ENCODE measurements around the gene RAPGEF4.

The RAPGEF4 gene

DNA sequence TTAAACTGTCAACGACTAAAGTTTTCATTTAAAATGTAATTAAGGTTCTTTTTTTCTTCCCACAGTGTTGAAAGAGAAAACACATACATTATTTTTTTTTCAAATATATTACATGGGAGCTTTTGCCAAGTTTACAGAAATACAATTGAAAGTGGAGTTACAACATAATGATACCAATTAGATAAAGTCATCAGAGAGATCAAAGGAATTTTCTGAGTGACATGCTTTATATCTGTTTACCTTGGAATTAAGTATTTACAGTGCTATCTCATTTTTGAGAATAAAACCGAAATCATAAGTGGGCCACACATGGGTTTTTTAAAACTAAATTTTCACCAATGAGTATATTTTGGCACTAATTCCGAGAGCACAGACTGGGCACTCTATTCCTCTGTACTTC lies 165.2 kb downstream of the RAPGEF4 start:
- no peaks in the 10 kb centered on the region for H3K36me3 Mint-ChIP-seq (ENCODE audit: low read depth)
- H3K27me3 Mint-ChIP-seq = peaks cover 14% of the 10 kb centered on the region
- H3K4me1 Mint-ChIP-seq (ENCODE audit: low read depth) = no peaks in the 10 kb centered on the region
- H3K9me3 Mint-ChIP-seq = no peaks in the 10 kb centered on the region
- no peak overlapping the region for H3K27ac Mint-ChIP-seq
- H3K4me3 Mint-ChIP-seq = no peak overlapping the region

DNA sequence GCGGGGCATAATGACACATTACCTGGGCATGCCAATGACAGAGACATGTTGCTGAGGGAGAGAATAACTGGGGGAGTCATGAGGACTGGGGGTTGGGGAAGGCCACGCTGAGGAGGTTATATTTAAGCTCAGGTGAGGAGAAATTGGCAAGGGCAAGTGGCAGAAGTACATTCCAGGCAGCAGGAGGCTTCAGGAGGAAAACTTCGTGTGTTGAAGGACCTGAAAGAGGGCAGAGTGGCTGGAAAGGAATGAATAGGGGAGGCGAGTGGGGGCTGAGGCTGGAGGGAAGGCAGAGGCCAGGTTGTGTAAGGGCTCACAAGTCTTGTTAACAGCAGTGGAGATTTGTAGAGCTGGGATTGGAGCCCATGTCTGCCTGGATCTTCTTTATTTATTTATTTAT lies 166.3 kb downstream of the RAPGEF4 start:
- H3K36me3 Mint-ChIP-seq (ENCODE audit: low read depth) = no peaks in the 10 kb centered on the region
- no peaks in the 10 kb centered on the region for H3K4me1 Mint-ChIP-seq (ENCODE audit: low read depth)
- no peaks in the 10 kb centered on the region for H3K9me3 Mint-ChIP-seq
- H3K27ac Mint-ChIP-seq = no peak overlapping the region
- H3K27me3 Mint-ChIP-seq = peaks cover 13% of the 10 kb centered on the region
- no peak overlapping the region for H3K4me3 Mint-ChIP-seq

DNA sequence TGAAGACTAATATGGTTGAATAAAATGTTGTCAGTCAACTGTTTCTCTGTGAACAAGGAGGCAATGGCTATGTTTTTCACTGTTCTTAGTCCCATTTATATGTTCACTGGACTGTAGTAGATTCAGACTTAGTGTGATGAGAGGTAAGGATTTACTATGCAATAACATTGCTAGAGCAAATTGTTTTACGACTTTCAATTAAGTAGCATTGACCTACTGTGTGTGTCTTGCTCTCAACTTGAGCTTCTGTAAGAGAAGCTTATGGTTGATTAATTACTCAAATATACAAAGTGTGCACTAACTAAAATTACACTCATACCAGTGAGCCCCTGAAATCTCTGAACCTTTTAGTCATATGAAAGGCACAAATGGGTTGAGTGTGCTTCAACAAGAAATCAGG lies 168.6 kb downstream of the RAPGEF4 start:
- no peaks in the 10 kb centered on the region for H3K9me3 Mint-ChIP-seq
- H3K27ac Mint-ChIP-seq = no peak overlapping the region
- H3K4me1 Mint-ChIP-seq (ENCODE audit: low read depth) = no peaks in the 10 kb centered on the region
- H3K4me3 Mint-ChIP-seq = no peak overlapping the region
- peaks cover 7% of the 10 kb centered on the region for H3K27me3 Mint-ChIP-seq
- H3K36me3 Mint-ChIP-seq (ENCODE audit: low read depth) = no peaks in the 10 kb centered on the region

DNA sequence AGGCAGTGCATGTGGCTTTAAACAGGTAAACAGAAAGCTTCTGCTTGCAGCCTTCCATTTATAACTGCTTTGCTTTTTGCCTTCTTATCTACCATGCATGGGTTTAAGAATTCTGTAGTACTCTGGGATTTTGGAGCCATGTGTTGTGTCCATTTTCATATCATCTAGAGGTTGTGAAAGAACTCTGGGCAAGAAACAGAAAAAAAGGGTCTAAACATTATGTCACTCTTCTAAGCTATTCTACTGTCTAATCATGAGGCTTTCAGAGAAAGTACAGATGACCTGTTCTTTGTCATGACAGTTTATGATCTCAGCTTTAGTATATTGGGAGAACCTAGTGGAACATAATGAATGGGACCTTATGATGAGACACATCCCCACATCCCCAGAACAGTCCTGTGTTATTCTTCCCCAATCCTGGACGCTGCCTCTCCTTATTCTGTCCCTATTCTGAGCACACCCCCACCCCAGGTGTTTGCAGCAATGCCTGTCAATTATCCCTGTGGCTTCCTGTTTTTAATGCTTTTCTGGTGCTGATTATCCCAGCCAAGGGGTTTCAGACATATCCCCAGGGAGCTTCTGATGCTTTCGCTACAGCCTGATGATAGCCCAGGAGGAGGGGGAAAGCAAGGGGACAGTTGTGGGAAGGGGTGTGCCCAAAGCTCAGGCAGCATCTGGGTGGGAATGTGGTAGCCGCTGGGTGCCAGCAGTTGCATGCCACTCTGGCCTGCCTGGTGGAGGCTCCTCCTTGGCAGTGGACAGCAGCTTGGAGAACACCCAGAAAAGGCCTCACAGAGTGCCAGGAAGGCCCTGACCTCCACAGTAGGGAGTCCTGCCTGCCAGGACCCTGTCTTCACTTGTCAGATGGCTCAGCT lies 170.5 kb downstream of the RAPGEF4 start:
- no peak overlapping the region for H3K27ac Mint-ChIP-seq
- H3K27me3 Mint-ChIP-seq = peaks cover 4% of the 10 kb centered on the region
- H3K36me3 Mint-ChIP-seq (ENCODE audit: low read depth) = no peaks in the 10 kb centered on the region
- H3K9me3 Mint-ChIP-seq = no peaks in the 10 kb centered on the region
- H3K4me1 Mint-ChIP-seq (ENCODE audit: low read depth) = no peaks in the 10 kb centered on the region
- H3K4me3 Mint-ChIP-seq = no peak overlapping the region

DNA sequence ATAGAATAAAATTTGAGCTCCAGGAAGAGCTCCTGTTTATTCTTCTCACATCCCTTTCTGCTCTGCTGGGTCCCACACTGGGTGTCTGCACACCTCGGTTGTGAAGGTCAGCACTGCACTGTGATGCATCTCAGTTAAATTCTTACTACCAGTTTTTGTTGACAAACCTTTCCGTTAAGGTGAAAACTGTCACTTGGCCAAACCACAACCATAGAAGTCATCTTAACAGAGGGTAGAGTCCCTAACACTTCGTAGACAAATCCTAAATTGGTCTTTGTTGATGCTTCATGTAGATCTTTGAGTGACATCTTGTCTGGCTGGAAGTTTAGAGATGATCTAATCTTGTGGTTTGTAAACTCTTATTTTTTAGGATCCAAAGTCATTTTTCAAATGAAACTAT lies 172.6 kb downstream of the RAPGEF4 start:
- H3K27ac Mint-ChIP-seq = no peak overlapping the region
- no peaks in the 10 kb centered on the region for H3K9me3 Mint-ChIP-seq
- H3K4me1 Mint-ChIP-seq (ENCODE audit: low read depth) = peaks cover 9% of the 10 kb centered on the region
- no peak overlapping the region for H3K4me3 Mint-ChIP-seq
- no peaks in the 10 kb centered on the region for H3K36me3 Mint-ChIP-seq (ENCODE audit: low read depth)
- no peaks in the 10 kb centered on the region for H3K27me3 Mint-ChIP-seq

DNA sequence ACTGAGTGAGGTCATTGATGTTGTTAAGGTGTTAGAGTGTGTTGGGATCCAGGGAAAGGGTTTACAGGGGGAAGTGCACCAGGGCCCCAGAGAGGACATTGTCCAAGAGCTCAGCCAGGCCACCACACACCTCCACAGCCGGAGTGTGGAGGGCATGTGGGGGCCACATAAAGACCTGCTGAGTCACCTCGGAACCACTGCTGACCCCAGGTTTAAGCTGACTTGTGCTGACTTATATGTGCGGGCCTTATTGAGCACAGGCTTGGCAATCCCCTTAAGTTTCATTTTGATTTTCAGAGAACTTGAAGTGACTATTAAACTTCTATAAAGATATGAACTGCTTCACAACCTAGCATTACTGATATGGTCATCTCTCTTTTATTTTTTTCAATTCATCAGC lies 173.8 kb downstream of the RAPGEF4 start:
- Mint-ChIP-seq H3K4me1 (ENCODE audit: low read depth) (peaks cover 9% of the 10 kb centered on the region), H3K36me3 (ENCODE audit: low read depth) (no peaks in the 10 kb centered on the region), H3K27ac (no peak overlapping the region), H3K27me3 (no peaks in the 10 kb centered on the region), H3K4me3 (no peak overlapping the region), H3K9me3 (no peaks in the 10 kb centered on the region)

DNA sequence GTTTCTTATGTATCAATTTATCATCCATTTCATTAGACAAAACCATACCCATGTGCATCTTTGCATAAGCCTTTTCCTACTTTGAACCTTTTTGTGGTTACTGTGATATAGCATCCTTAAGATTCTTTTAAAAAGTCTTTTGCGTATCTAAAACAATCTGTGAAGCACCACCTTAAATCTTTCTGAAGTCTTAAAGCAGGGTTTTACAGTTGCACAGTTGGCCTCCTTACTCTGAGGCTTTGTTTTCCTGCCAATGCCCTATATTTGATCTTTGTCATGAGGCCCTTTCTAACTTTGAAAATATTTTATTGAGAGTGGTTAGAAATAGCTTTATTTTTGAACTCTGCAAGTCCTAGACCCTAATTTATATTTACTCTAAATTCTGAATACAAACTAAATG lies 176.6 kb downstream of the RAPGEF4 start:
- no peak overlapping the region for H3K4me3 Mint-ChIP-seq
- H3K4me1 Mint-ChIP-seq (ENCODE audit: low read depth) = peaks cover 9% of the 10 kb centered on the region
- no peak overlapping the region for H3K27ac Mint-ChIP-seq
- H3K27me3 Mint-ChIP-seq = no peaks in the 10 kb centered on the region
- H3K36me3 Mint-ChIP-seq (ENCODE audit: low read depth) = no peaks in the 10 kb centered on the region
- H3K9me3 Mint-ChIP-seq = no peaks in the 10 kb centered on the region

DNA sequence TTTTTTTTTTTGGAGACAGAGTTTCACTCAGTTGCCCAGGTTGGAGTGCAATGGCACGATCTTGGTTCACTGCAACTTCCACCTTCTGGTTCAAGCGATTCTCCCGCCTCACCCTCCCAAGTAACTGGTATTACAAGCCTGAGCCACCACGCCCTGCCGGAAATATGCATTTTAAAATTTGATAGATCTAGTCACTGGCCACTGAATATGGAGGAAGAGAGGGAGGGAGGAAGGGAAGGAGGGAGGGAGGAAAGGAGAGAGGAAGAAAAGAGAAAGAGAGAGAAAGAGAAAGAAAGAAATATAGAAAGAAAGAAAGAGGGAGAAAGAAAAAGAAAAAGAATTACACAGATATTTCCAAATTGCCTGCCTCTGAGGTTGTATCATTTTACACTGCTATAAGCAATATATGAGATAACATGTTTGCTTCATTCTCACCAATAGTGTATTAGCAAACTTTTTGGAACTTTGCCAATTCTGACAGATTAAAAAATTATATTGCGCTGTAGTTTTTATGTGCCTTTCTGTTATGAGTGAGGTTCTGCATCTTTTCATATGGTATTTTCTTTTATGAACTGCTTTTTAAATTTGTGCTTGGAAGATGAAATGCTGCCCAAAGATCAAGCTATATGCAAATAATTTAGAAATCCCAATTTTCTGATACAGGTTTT lies 178.8 kb downstream of the RAPGEF4 start:
- peaks cover 4% of the 10 kb centered on the region for H3K27me3 Mint-ChIP-seq
- H3K9me3 Mint-ChIP-seq = no peaks in the 10 kb centered on the region
- no peak overlapping the region for H3K27ac Mint-ChIP-seq
- H3K4me1 Mint-ChIP-seq (ENCODE audit: low read depth) = peaks cover 9% of the 10 kb centered on the region
- no peak overlapping the region for H3K4me3 Mint-ChIP-seq
- no peaks in the 10 kb centered on the region for H3K36me3 Mint-ChIP-seq (ENCODE audit: low read depth)

DNA sequence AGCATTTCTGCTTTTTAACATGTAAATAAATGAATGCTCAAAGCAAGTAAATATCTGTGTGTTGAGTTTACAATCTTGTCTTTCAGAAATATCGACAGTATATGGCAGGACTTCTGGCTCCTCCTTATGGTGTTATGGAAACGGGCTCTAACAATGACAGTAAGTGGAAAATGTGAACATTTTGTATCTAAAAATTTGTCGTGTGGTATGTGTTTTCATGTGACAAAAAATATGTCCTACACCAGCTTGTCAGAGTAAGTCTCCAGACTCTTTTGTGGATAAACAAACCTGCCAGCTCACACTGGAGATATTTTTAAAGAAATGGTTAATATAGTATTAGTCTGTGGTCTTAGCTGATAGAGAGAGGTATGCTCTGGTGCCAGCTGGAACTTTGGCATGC lies 182.1 kb downstream of the RAPGEF4 start:
- Mint-ChIP-seq H3K27ac (no peak overlapping the region), H3K27me3 (peaks cover 4% of the 10 kb centered on the region), H3K4me1 (ENCODE audit: low read depth) (peaks cover 6% of the 10 kb centered on the region), H3K9me3 (no peaks in the 10 kb centered on the region), H3K4me3 (no peak overlapping the region), H3K36me3 (ENCODE audit: low read depth) (no peaks in the 10 kb centered on the region)

DNA sequence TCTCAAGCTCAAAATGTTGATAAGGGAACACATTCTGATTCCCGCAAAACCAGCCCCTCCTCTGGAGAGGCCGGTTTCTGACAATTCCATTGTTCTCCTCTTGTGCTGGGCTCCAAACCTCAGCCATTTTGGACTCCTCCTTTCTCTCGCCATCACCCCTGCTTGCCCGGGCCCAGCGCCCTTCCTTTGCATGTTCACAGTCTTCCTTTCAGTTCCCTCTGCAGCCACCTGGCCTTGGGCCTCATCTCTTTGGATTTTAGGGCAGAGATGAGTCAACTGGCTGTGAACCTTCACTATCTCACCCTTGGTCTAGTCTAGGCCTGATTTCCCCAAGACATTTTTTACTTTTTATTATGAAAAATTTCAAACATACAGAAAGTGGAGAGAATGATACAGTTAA lies 184.1 kb downstream of the RAPGEF4 start:
- no peak overlapping the region for H3K27ac Mint-ChIP-seq
- H3K4me3 Mint-ChIP-seq = no peak overlapping the region
- H3K27me3 Mint-ChIP-seq = peaks cover 4% of the 10 kb centered on the region
- no peaks in the 10 kb centered on the region for H3K36me3 Mint-ChIP-seq (ENCODE audit: low read depth)
- H3K4me1 Mint-ChIP-seq (ENCODE audit: low read depth) = no peaks in the 10 kb centered on the region
- H3K9me3 Mint-ChIP-seq = no peaks in the 10 kb centered on the region

DNA sequence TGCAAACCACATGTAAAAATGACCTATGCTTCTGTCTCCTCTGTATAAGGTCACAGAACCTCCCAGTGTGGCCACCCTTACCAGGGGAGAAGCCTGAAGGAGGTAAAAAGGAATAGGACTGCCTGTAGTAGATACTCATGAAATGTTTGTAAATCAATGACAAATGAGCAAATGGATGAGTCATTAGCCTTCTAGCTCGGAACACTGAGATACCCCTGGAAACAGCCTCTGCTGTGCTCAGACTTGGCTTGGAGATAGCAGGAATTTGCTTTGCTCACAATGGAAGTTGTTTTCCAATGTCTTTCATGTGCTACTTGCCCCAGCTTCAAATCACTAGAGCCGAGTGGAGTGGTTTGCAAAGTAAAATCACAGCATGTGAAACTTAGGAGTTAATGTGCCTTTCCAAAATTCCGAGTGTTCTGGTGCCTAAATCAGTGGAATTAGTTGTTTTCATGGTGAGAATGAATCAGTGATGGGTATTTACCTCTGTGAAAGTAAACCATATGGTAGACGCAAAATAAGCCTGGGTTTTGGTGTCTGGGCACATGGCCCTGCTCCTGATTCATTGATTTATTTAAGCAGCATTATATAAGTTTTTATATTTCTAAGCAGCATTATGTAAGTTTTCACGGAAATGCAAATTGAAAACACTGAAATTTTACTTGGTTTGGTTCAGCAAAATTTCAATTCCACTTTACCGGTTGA lies 186.0 kb downstream of the RAPGEF4 start:
- H3K4me3 Mint-ChIP-seq = no peak overlapping the region
- H3K27me3 Mint-ChIP-seq = peaks cover 6% of the 10 kb centered on the region
- no peaks in the 10 kb centered on the region for H3K9me3 Mint-ChIP-seq
- no peaks in the 10 kb centered on the region for H3K36me3 Mint-ChIP-seq (ENCODE audit: low read depth)
- no peak overlapping the region for H3K27ac Mint-ChIP-seq
- no peaks in the 10 kb centered on the region for H3K4me1 Mint-ChIP-seq (ENCODE audit: low read depth)

DNA sequence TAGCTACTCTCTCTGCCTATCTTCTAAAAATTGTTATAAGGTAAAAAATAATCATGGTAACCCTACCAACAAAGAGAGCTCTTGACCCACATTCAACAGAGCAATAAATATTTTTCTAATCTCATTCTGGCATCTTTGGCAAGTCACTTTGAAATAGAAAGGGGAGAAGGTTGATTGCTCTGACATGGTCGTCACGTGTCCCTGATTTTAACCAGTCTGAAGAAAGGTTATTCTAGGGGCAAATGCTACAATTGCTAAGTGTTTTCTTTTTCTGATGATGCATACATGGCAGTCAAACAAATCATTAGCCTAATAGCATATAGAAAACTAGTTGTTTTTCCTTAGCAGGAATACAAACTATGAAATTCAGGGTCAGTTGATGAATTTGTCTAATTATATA lies 186.7 kb downstream of the RAPGEF4 start:
- Mint-ChIP-seq H3K27me3 (peaks cover 6% of the 10 kb centered on the region), H3K4me3 (no peak overlapping the region), H3K27ac (no peak overlapping the region), H3K9me3 (no peaks in the 10 kb centered on the region), H3K36me3 (ENCODE audit: low read depth) (no peaks in the 10 kb centered on the region), H3K4me1 (ENCODE audit: low read depth) (no peaks in the 10 kb centered on the region)

DNA sequence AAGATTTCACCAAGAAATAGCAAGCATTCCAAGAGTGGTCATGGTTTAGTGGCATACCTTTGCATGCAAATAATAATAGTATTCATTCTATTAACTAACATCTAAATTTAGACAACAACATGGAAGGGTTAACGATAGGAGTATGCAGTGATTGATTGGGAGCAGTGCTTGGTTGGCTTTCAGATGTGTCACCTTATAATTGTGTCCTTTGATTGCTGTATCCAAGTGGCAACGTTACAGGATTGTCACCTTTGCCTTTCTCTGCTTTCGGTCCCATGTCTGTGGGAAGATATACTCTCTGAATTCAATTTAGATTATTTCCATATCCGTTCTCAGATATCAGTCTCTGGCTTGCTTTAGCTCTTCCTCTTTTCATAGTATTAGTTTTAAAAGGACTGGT lies 187.2 kb downstream of the RAPGEF4 start:
- Mint-ChIP-seq H3K27me3 (peaks cover 6% of the 10 kb centered on the region), H3K4me1 (ENCODE audit: low read depth) (no peaks in the 10 kb centered on the region), H3K36me3 (ENCODE audit: low read depth) (no peaks in the 10 kb centered on the region), H3K27ac (no peak overlapping the region), H3K9me3 (no peaks in the 10 kb centered on the region), H3K4me3 (no peak overlapping the region)

DNA sequence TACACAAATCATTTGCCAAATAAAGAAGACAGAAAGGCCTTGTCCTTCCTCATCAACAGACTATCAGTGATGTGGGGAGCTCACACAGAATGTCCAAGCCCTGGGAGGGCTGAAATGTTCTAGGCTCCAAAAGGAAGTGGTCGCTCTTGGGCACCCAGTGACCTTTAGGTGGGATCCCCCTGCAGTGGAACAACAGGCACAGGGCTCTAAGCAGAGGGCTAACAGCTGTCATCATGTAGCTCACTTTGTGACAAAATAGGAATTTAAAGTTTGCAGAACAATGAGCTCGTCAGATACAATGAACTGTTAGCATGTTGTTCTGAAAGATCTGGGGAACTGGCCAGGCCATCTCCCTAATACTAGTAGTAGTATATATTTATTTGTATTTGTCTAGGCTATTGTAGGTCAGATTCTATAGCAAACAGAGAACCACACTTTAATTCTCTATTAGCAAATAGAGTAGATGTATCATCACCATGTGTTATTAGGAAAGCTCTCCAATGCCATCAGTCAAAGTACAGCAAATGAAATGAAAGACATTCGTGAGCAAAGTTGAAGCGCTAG lies 188.5 kb downstream of the RAPGEF4 start:
- no peak overlapping the region for H3K4me3 Mint-ChIP-seq
- no peak overlapping the region for H3K27ac Mint-ChIP-seq
- H3K36me3 Mint-ChIP-seq (ENCODE audit: low read depth) = no peaks in the 10 kb centered on the region
- no peaks in the 10 kb centered on the region for H3K9me3 Mint-ChIP-seq
- no peaks in the 10 kb centered on the region for H3K4me1 Mint-ChIP-seq (ENCODE audit: low read depth)
- peaks cover 6% of the 10 kb centered on the region for H3K27me3 Mint-ChIP-seq

DNA sequence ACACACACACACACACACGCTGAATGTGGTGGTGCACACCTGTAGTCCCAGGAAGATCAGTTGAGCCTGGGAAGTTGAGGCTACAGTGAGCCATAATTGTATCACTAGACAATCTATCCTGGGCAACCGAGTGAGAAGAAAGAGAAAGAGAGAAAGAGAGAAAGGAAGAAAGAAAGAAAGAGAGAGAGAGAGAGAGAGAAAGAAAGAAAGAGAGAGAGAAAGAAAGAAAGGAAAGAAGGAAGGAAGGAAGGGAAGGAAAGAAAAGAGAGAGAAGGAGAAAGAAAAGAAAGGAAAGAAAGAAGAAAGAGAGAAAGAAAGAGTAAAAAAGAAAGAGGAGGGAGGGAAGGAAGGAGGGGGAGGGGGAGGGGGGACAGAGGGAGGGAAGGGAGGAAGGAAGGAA lies 190.0 kb downstream of the RAPGEF4 start:
- H3K27ac Mint-ChIP-seq = peak overlapping the region; percentile 24

More for the DNA sequence above, 190.0 kb downstream of the RAPGEF4 start:
- Mint-ChIP-seq H3K36me3 (ENCODE audit: low read depth) (no peaks in the 10 kb centered on the region), H3K4me1 (ENCODE audit: low read depth) (peaks cover 4% of the 10 kb centered on the region), H3K9me3 (no peaks in the 10 kb centered on the region), H3K4me3 (no peak overlapping the region), H3K27me3 (peaks cover 10% of the 10 kb centered on the region)

Measured in stimulated activated naive CD8-positive, alpha-beta T cell treated with anti-CD3 and anti-CD28 coated beads, Interleukin-15, Interleukin-2, amounts not matched to agents 100 ng/mL and 50 ng/mL, for 24 hours (primary cell).